GM21619 (cell line): Measurements from ENCODE around the gene SND1.
"Not testable (repeated sequence)": the region's sequence is repeated elsewhere in the genome, so short reads cannot be mapped to it uniquely, and the experiment has no call there.

Experiments used
- ATAC-seq: cut with Tn5 transposase; IDR thresholded peaks from one replicate; pipeline ENCODE4 v1.9.1; 2021; ENCODE audit not compliant: unreplicated experiment

The SND1 gene

DNA sequence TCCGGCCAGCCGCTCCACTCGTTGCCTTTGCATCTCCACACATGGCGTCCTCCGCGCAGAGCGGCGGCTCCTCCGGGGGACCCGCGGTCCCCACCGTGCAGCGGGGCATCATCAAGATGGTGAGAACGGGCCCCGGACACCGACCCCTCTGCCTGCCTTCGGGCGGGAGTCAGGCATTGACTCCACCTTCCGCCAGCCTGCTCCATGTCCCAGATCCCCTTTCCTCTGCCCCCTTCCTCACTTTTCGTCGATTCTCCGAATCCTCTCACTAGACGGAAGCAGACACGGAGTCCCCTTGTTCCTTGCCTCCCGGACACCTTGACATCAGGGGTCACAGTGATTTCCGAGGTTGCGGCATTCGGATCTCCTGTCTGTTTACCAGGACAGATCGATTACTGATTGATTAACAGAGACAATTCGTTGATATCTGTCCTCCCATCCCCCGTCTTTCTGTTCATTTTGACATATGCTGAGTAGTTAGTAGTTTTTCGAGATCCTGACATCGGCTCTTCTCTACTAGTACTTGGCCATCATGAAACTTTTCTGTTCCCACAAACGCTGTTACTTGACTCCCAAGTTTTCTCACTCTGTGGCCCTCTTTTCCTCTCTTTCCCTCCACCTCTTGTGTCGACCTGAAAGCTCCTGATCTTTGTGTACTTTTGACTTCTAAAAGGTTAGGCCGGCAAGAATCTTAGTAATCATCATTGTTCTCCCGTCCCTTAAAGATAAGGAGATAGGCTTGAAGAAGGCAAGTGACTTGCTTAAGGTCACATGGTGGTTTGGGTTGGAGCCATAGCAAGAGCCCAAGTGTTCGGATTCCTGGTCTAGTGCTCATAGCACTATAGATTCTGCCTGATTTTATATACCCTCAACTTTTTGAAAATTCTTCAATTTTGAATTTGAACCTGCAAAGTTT is 597 bp downstream of the SND1 start:
- peak; percentile 11 for ATAC-seq

DNA sequence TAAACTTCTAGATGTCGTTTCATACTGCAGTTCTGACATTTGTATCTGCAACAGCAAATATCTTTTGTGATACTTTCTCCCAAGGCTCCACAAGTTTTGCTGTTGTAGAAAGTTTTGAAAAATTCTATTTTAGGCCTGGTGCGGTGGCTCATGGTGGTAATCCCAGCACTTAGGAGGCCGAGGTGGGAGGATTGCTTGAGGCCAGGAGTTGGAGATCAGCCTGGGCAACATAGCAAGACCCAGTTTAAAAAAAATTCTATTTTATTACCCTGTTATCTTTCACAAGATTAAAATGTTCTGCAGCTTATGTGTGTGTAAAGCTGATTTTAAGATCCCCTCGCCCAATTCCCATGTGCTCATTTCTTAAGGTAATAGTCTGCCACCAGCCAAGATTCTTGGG is 1.4 kb downstream of the SND1 start:
- no peak for ATAC-seq

DNA sequence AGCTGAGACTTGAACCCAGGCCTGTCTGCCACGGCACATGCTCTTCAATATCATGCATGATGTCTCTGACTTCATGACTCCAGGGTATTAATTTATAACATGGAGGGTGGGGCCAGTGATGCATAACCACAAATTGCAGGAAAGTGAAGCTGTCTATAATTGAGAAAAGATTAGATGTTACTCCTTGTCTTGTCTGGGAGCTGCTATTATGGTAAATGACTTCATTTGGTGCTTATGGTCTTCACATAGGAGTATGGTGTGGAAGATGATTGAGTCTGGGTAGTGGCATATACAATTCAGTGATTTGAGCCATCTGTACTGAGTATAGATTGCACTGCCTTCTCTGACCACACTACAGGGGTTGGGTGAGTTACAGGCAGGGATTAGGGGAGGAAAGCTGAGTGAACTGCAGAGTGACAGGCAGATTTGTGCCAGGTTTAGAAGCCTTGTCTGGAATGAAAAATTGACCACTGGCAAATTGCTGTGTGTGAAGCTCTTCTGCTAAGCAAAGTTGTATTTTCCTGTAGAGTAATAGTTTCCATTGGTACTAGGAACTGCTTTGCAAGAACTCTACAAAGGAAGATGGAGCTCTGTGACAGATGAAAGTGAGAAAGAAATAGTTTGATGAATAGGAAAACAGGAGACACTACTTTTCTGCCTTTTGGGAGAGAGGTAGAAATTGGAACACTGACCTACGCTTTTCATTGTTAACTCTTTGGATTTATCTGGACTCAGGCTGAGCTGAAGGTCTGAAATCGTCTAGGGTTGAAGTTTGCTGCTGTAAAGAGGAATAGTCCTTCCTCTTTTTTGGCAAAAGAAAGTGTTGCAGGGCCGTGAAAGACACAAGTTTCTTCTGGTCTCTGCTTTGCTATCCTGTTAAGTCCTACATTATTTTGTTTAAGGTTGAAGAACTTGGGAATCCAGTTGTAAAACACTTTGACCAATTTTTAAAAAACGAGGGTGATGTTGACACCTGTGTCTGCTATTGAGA is 2.7 kb downstream of the SND1 start:
- no peak for ATAC-seq

DNA sequence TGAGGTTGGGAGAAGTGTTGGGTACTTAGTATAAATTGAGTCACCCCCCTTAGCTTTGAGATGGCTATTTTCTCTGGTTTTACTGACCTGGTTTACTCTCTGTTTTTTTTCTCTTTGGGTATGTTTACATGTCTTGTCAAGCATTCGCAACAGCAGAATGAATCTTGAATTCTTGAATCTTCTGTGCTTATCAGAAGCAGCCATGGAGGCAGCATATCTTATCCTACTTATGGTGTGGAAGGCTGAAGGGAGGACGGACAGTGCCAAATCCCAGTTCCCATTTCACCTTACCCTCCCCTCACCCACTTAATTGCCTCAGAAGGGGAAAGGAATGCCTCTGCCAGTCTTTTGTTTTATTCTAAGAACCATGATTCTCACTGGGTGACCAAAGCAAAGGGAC is 3.7 kb downstream of the SND1 start:
- no peak for ATAC-seq

DNA sequence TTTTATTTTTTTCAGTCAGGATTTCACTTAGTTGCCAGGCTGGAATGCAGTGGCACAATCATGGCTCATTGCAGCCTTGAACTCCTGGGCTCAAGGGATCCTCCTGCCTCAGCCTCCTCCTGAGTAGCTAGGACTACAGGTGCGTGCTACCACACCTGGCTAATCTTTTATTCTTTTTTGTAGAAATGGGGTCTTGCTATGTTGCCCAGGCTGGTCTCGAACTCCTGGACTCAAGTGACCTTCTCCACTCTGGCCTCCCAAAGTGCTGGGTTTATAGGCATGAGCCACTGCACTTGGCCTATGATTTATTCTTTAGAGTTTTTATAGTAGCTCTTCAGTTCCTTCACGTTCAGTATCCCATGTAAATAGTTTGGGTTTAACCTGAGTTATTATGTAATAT is 5.5 kb downstream of the SND1 start:
- no peak for ATAC-seq

DNA sequence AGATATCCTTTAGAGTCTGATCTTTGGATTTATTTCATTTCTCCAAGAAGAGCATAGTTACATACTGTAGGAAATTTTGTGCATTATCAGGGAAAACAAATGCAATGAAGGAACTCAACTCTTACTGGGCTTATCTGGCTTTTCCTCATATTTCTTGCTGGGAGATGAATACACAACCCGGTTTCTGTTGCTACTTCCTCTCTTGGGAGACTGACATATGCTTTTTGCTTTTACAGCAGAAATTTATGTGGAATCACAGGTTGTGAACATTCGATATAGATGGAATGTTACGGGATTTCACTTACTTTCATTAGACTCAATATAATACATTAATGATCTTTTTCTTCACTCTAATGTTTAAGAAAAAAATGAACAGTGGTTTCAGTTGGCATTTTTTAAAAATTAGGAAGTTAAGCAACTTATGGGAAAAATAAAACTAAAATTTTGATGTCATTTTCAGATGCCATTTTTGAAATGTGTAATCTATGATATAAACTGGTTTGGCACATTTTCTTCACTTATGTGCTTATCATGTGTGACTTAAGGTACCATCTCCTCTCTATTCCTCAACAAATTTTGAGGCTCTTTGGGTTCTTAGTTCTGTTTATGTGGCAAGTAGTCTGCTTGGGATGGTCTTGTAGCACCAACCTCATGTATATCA is 7.1 kb downstream of the SND1 start:
- no peak for ATAC-seq

DNA sequence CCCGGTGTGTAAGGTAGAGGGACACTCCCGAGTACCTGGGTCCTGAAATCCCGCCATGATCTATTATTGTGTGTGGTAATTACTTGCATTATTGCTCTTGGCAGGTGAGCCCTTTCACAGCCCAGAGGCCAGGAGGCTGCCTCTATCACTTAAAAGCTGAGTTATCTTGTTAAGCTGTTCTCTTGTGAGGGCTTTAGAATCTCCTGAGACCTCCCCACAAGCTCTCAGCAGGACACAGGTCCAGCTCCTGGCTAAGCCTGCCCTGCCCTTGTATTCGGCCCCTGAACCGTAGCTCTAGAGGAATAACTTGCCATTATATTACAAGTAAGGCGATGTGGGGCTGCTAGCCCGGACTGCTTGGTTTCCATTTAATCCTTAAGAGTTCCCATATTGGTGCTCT is 13.9 kb downstream of the SND1 start:
- ATAC-seq: no peak

DNA sequence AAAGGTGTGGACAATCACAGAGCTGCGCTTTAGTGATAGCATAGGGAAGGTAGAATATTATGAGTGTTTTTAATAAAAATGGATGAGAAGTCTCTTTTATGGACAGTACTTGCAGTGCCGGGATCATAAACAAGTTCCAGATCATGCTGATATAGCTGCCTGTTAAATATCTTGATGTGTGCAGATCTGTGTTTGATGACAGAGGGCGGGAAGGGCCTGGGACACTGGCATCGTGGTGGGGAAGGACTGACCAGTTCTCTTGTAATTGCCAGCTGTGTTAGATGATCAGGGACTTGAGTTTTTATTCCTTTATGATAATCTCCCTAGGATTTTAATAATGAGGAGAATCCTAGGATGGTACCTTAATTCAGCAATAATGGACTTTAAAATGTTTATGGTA is 14.6 kb downstream of the SND1 start:
- no peak for ATAC-seq

DNA sequence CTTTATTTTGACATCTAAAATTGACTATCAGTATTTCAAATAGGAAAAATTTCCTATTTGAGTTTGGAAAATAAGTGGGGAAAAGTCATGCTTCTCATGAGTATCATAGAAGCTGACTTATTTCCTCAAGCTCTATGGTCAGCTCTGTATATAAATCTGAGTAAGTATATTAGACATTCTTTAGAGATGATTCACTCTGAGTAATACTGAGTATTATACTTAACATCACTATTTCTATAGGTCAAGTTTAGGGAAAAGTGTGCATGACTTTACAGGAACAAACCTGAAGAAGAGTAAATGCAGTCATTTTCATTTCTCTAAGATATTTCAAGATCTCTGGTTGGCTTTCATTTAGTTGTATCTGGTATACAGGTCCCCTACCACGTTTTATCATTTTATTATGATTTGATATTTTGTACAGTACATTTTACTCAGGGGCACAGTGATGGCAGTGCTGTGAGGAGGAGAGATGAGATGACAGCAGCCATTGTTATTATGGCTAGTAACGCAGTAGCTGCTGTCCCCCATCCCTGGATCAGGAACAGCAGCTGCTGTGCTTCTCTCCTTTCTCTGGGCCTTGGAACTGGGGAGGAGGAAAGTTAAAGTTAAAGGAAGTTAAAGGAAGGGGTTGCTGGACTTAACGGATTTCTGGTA is 15.2 kb downstream of the SND1 start:
- no peak for ATAC-seq

DNA sequence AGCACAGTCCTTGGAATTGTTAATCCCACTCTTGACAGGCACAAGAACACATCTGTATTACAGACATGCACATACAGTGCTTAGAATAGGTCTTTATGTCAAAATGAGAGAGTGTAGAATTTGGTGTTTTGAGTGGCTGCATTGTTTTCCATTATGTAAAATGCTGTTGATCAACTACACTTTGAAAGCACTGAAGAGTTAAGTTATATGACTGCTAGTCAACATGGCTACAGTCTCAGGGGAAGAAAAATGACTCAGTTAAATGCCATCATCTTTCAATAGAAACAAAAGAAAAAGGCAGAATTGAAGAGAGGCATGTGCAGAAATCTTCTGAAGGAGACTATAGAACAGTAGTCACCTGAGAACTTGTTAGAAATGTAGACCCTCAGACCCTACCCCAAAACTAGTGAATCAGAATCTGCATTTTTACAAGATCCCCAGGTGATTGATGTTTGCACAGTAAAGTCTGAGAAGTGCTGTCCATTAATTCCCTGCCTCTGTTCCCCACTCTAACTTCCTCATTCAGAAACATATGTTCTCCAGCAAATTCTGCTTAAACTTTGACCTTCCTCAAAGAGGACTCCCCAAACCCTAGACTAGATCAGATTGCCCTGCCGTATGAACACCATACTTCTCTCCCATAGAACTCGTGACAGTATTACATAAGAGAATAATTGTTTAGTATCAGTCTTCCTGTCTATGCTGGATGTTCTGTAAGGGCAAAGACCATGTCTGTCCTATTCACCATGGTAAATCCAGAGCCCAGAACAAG is 16.0 kb downstream of the SND1 start:
- no peak for ATAC-seq

DNA sequence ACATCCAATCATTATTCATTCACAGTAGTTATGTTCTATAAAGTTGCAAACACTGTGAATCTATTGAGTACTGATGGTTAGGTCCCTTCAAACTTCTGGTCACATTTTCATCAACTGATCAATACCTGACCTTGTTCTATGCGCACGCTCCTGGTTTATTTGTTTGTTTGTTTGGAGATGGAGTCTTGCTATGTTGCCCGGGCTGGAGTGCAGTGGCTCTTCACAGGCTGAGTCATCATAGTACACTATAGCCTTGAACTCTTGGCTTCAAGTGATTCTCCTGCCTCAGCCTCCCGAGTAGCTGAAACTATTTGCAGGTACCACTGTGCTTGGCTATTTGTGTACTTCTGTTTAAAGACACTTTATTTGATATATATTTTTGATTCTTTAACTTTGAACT is 19.3 kb downstream of the SND1 start:
- no peak for ATAC-seq

DNA sequence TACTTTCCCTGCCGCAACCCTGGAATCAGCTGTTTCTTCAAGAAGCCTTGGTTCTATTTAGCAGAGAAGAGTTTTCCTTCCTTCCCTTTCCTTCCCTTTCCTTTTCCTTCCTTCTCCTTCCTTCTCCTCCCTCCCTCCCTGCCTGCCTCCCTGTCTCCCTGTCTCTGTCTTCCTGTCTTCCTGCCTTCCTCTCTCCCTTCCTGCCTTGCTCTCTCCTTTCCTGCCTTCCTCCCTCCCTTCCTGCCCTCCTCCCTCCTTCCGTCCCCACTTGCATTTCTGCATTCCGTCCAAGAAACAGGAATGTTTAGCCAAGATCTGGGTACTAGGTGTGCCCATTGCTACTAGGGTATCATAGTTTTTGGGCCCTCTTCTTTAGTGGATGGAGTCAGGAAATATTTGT is 21.9 kb downstream of the SND1 start:
- no peak for ATAC-seq

DNA sequence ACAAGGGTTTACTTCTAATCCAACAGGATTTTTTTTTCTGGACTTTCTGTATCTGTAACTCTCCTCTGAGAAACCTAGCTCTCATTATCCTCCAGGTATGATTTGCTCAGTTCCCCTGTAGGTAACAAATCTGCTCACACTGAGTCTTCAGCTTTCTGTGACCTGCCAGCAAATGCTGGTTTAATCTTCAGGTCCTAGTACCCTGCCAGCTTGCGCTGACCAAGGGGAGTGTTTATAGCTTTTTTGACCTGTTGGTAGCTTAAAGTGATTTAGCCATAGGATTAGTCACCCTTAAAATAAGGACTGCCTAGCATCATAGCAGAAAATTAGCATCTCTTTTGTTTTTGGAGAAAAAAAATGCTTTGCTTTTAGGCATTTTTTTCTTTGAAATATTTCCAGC is 22.4 kb downstream of the SND1 start:
- no peak for ATAC-seq

DNA sequence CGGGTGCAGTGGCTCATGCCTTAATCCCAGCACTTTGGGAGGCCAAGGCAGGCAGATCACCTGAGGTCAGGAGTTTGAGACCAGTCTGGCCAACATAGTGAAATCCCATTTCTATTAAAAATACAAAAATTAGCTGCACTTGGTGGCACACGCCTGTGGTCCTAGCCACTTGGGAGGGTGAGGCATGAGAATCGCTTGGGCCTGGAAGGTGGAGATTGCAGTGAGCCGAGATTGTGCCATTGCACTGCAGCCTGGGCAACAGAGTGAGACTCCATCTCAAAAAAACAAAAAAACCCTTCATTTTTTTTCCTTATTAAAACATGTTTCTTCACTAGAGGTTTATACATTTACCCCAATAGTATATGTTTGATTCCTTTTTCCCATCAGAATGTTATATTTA is 22.9 kb downstream of the SND1 start:
- not testable (repeated sequence) for ATAC-seq

DNA sequence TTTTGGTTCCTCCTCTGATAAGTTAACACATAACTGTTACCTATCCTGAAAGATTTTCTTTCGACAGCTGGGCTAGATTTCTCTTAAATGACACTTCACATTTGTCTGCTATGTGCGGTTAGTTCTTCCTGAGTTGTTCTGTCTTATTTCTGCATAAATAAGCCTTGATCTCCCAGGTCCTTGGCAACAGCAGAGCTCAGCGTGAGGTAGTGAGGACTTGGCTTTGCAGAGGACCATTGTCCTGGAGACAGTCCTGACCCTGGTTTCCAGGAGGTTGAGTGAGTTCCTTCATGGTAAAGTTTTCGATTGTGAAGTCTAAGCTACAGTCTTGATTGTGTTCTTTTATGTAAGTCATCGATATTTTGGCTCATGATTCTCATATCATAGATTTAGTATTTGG is 23.7 kb downstream of the SND1 start:
- no peak for ATAC-seq

DNA sequence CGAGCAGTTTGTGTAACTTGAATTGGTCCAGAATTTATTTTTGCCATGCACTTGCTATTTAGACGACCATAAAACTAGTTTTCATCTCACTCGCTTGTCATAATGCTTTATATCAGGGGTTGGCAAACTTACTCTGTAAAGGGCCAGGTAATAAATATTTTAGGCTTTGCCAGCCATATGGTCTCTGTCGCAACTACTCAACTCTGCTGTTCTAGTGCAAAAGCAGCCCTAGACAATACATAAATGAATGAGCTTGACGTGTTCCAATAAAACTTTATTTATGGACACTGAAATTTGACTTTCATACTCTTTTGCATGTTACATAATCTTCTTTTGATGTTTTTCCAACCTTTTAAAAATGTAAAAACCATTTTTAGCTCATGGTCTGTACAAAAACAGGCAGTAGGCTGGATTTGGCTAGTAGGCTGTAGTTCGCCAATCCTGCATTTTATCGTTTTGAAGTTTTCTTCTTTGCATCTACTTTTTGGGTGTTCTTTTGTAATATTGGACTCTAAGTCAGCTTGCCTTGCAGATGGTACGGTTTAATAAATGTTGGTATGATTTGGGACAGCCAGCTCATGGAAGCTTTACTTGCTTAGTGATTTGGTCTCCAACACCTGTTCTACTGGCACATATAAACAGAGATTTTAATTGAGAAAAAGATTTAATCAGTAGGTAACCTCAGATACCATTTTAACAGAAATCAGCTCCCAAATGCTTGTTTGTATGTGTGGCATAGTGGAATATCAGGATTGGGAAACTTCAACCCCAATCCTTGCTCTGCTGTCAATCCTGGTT is 25.6 kb downstream of the SND1 start:
- no peak for ATAC-seq

DNA sequence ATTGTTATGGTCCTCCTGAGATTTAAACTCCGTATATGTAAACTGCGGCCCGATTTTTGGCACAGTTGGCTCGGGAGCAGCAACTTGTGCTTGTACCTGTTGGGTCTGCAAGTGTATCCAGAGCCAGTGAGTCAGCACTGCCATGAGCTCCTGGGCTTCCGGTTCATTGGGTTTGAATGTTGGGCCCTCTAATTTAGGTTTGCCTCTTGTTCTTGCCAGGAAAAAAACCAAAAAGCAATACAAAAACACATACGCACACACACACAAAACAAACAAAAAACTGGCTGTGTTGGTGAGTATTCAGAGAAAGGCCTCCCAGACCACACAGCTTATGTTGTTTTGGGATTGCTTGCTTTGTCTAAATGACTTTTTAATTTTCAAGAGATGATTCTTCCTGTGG is 26.3 kb downstream of the SND1 start:
- ATAC-seq: no peak

DNA sequence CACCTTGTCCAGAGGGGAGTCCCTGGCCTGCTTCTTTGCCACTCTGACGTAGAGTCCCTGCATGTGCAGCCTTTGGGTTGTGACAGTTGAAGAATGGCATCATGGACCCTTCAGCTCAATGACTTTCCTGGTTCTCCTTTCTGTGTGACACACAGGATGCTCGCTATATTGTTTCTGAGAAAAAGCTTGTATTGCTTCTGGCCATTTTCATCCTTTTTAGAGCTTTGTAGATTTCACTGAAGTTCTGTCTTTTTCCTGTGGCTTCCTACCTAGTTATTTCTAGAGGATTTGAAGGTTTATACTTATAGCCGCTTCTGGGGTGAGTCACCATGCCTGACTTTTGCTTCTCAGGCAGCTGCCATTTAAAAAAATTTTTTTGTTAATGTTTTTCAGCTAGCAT is 27.0 kb downstream of the SND1 start:
- ATAC-seq: peak; percentile 87

DNA sequence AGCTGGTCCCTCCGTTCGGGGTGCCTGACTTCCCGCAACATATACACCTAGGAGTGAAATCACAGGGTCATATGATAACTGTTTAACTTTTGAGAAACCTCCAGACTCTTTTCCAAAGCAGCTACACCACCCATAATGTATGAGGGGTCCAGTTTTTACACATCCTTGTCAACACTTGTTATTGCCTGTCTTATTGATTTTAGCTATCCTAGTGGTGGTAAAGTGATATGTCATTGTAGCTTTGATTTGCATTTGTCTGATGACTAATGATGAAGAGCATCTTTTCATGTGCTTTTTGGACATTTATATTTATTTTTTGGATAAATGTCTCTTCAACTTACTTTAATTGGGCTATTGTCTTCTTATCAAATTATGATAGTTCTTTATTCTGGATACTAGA is 29.0 kb downstream of the SND1 start:
- no peak for ATAC-seq
